Naive B cell (primary cell): ENCODE data around the gene GRB7. TPM values are rescaled to one million over a fixed set of nuclear protein-coding genes. Genes with fewer than 3 reads are reported as not detected.
A peak's percentile ranks its signal among the peaks of the same experiment; 100 is the strongest.
"Not testable (repeated sequence)": the region's sequence is repeated elsewhere in the genome, so short reads cannot be mapped to it uniquely, and the experiment has no call there.

Experiments used
- ATAC-seq, 2 donors: fragments of 150-1000 bp; cut with Tn5 transposase; 2 replicates each; pipeline ENCODE4 v1.10.0; 2021; ENCODE audit warnings: low read depth in 2 of 2, mild to moderate bottlenecking in 2 of 2, moderate library complexity in 2 of 2
- DNase-seq: peaks from one replicate; pipeline ENCODE4 v3.0.0; 2022
- H3K27ac Mint-ChIP-seq, 6 donors: one replicate each; pipeline ENCODE4 v1.8.0; 2020 to 2022; ENCODE audit warnings: mild to moderate bottlenecking in 6 of 6, mixed read lengths in 6 of 6, moderate library complexity in 5 of 6, inconsistent platforms in 2 of 6
- H3K27me3 Mint-ChIP-seq, 3 donors: one replicate each; pipeline ENCODE4 v1.8.0; 2021 to 2022; ENCODE audit warnings: mixed read lengths in 3 of 3, mild to moderate bottlenecking in 1 of 3
- H3K36me3 Mint-ChIP-seq, 2 donors: one replicate each; pipeline ENCODE4 v1.8.0; 2020 to 2022; ENCODE audit warnings: mixed read lengths in 2 of 2, inconsistent platforms in 1 of 2, mild to moderate bottlenecking in 1 of 2
- H3K4me1 Mint-ChIP-seq, 3 donors: one replicate each; pipeline ENCODE4 v1.8.0; 2020 to 2022; ENCODE audit warnings: mixed read lengths in 3 of 3, inconsistent platforms in 1 of 3, mild to moderate bottlenecking in 1 of 3, moderate library complexity in 1 of 3
- H3K4me3 Mint-ChIP-seq, 8 donors: one replicate each; pipeline ENCODE4 v1.8.0; 2020 to 2022; ENCODE audit warnings: mild to moderate bottlenecking in 8 of 8, mixed read lengths in 8 of 8, moderate library complexity in 8 of 8, inconsistent platforms in 2 of 8
- H3K9me3 Mint-ChIP-seq, 7 donors: one replicate each; pipeline ENCODE4 v1.8.0; 2020 to 2022; ENCODE audit warnings: mixed read lengths in 7 of 7, mild to moderate bottlenecking in 5 of 7, inconsistent platforms in 2 of 7, moderate library complexity in 1 of 7
- polyA plus RNA-seq, 6 donors: library from polyadenylated mRNA; unstranded; fragments of 300-500 nt; fragmentation: Illumina TruSeq; gene quantifications; one replicate each; pipeline ENCODE4 v1.2.3, GENCODE V29; 2021; ENCODE audit warnings: low read depth in 6 of 6

Gene GRB7
- polyA plus RNA-seq, 6 donors from 2014 or later: 0.23 to 0.65 (median 0.29) TPM; not detected in 3

- ATAC-seq: no peak
- no peak for DNase-seq
- Mint-ChIP-seq H3K4me3 (no peak overlapping the region), H3K27ac (no peak overlapping the region), H3K4me1 (peaks cover under 1 to 6% (median under 1%) of the 10 kb centered on the region in 3 donors), H3K36me3 (no peaks in the 10 kb centered on the region), H3K9me3 (no peaks in the 10 kb centered on the region), H3K27me3 (no peaks in the 10 kb centered on the region)
Observed at GRCh38 chr17:39714234-39714633, 23.5 kb upstream of the GRB7 start.

GRCh38 chr17:39715375-39716072, 22.2 kb upstream of the GRB7 start:
- Mint-ChIP-seq H3K4me1 (peaks cover 0 to 6% (median 4%) of the 10 kb centered on the region in 3 donors), H3K4me3 (no peak overlapping the region), H3K27ac (no peak overlapping the region), H3K27me3 (no peaks in the 10 kb centered on the region), H3K36me3 (no peaks in the 10 kb centered on the region), H3K9me3 (no peaks in the 10 kb centered on the region)
- DNase-seq: no peak
- ATAC-seq: no peak

- ATAC-seq: no peak
- Mint-ChIP-seq H3K36me3 (no peaks in the 10 kb centered on the region), H3K4me3 (no peak overlapping the region), H3K27me3 (no peaks in the 10 kb centered on the region), H3K27ac (no peak overlapping the region), H3K9me3 (no peaks in the 10 kb centered on the region), H3K4me1 (peaks cover 0 to 6% (median 4%) of the 10 kb centered on the region in 3 donors)
- DNase-seq: no peak
Observed at GRCh38 chr17:39716073-39716818, 21.5 kb upstream of the GRB7 start.

DNA sequence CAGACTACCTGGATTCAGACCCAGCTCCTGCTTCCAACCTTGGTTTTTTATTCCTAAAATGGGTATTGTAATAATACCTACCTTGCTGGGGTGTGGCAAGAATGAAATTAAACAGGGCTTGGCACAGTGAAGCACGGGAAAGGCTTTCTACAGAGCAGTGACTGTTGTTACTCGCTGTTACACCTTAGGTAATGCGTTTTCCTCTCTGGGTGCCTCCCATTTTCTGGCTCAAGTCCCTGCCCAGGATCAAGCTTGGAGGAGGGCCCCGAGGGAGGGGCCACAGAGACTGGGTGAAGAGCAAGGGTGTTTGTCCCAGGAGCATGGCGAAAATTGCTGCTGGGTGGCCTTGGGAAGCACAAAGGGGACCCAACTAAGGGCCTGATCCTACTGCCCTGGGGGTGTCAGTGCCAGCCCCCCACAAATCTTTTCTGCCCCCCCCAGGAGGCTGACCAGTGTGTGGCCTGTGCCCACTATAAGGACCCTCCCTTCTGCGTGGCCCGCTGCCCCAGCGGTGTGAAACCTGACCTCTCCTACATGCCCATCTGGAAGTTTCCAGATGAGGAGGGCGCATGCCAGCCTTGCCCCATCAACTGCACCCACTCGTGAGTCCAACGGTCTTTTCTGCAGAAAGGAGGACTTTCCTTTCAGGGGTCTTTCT, 20.7 kb upstream of the GRB7 start:
- ATAC-seq (no peak), DNase-seq (no peak)
- H3K36me3 Mint-ChIP-seq: no peaks in the 10 kb centered on the region
- no peaks in the 10 kb centered on the region for H3K27me3 Mint-ChIP-seq
- H3K4me3 Mint-ChIP-seq: no peak overlapping the region
- peak overlapping the region in 1 of 6 donors; percentile 62 for H3K27ac Mint-ChIP-seq
- no peaks in the 10 kb centered on the region for H3K9me3 Mint-ChIP-seq
- H3K4me1 Mint-ChIP-seq: peaks cover 0 to 6% (median 4%) of the 10 kb centered on the region in 3 donors

DNA sequence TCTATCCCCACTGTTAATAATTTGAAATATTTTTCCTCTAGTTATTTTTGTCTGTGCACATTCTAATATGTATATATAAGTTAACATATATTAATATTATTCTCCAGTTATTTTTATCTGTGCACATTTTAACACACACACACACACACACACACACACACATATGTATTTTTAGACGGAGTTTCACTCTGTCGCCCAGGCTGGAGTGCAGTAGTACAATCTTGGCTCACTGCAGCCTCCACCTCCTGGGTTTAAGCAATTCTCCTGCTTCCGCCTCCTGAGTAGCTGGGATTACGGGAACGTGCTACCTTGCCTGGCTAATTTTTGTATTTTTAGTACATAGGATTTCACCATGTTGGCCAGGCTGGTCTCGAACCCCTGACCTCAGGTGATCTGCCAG, 20.1 kb upstream of the GRB7 start:
- Mint-ChIP-seq H3K4me3 (no peak overlapping the region), H3K4me1 (peaks cover 0 to 6% (median 4%) of the 10 kb centered on the region in 3 donors), H3K27ac (no peak overlapping the region), H3K9me3 (no peaks in the 10 kb centered on the region), H3K36me3 (no peaks in the 10 kb centered on the region), H3K27me3 (no peaks in the 10 kb centered on the region)
- DNase-seq (no peak), ATAC-seq (no peak)

- Mint-ChIP-seq H3K27ac (peak overlapping the region in 1 of 6 donors; percentile 51), H3K9me3 (no peaks in the 10 kb centered on the region), H3K27me3 (no peaks in the 10 kb centered on the region), H3K4me1 (peaks cover 0 to 6% (median 4%) of the 10 kb centered on the region in 3 donors), H3K4me3 (no peak overlapping the region), H3K36me3 (no peaks in the 10 kb centered on the region)
- no peak for ATAC-seq
- DNase-seq: no peak
Observed at GRCh38 chr17:39719563-39720355, 18.0 kb upstream of the GRB7 start.

GRCh38 chr17:39722104-39722503, 15.6 kb upstream of the GRB7 start:
- Mint-ChIP-seq H3K9me3 (no peaks in the 10 kb centered on the region), H3K36me3 (no peaks in the 10 kb centered on the region), H3K4me3 (no peak overlapping the region), H3K4me1 (peaks cover 15 to 17% (median 17%) of the 10 kb centered on the region in 3 donors), H3K27ac (no peak overlapping the region), H3K27me3 (no peaks in the 10 kb centered on the region)
- DNase-seq (no peak), ATAC-seq (no peak)

DNA sequence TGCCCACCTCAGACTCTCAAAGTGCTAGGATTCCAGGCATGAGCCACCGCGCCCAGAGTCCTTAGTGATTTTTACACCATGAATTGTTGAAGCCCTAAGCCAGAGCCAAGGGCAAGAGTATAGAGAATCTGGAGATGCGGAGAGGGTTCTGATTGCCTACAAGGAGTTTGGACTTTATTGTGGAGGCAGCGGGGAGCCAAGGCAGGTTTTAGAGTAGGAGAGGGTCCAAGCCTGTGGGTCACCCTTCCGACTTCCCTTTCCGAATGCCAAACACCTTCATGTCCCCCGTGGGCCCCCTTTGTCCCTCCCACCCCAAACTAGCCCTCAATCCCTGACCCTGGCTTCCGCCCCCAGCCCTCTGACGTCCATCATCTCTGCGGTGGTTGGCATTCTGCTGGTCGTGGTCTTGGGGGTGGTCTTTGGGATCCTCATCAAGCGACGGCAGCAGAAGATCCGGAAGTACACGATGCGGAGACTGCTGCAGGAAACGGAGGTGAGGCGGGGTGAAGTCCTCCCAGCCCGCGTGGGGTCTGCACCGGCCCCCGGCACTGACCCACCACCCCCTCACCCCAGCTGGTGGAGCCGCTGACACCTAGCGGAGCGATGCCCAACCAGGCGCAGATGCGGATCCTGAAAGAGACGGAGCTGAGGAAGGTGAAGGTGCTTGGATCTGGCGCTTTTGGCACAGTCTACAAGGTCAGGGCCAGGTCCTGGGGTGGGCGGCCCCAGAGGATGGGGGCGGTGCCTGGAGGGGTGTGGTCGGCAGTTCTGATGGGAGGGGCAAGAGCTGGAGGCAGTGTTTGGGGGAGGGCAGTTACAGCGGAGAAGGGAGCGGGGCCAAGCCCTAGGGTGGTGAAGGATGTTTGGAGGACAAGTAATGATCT, 14.5 kb upstream of the GRB7 start:
- ATAC-seq: peak in 1 of 2 donors; percentile 20
- no peak for DNase-seq
- peak overlapping the region in 1 of 6 donors; percentile 44 for H3K27ac Mint-ChIP-seq

DNA sequence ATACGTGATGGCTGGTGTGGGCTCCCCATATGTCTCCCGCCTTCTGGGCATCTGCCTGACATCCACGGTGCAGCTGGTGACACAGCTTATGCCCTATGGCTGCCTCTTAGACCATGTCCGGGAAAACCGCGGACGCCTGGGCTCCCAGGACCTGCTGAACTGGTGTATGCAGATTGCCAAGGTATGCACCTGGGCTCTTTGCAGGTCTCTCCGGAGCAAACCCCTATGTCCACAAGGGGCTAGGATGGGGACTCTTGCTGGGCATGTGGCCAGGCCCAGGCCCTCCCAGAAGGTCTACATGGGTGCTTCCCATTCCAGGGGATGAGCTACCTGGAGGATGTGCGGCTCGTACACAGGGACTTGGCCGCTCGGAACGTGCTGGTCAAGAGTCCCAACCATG, 13.0 kb upstream of the GRB7 start:
- H3K27me3 Mint-ChIP-seq: no peaks in the 10 kb centered on the region
- H3K4me3 Mint-ChIP-seq: no peak overlapping the region
- no peaks in the 10 kb centered on the region for H3K9me3 Mint-ChIP-seq
- ATAC-seq (no peak), DNase-seq (no peak)
- H3K36me3 Mint-ChIP-seq: peaks cover 0 to 5% of the 10 kb centered on the region in 2 donors
- peaks cover 29 to 39% (median 37%) of the 10 kb centered on the region in 3 donors for H3K4me1 Mint-ChIP-seq
- H3K27ac Mint-ChIP-seq: no peak overlapping the region

More for the DNA sequence above, 14.5 kb upstream of the GRB7 start:
- no peaks in the 10 kb centered on the region for H3K9me3 Mint-ChIP-seq
- H3K4me3 Mint-ChIP-seq: no peak overlapping the region
- H3K36me3 Mint-ChIP-seq: peaks cover 0 to 1% of the 10 kb centered on the region in 2 donors
- peaks cover 15 to 25% (median 24%) of the 10 kb centered on the region in 3 donors for H3K4me1 Mint-ChIP-seq
- H3K27me3 Mint-ChIP-seq: no peaks in the 10 kb centered on the region

DNA sequence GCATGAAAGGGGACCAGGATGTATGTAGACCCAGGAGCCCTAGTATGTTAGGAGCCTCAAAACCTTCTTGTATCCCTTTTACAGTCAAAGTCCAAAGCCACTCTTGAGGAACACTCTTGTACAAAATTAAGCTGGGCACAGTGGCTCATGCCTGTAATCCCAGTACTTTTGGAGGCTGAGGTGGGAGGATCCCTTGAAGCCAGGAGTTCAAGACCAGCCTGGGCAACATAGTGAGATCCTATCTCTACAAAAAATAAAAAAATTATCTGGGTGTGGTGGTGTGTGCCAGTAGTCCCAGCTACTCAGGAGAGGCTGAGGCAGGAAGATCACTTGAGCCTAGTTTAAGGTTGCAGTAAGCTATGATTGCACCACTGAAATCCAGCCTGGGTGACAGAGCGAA, 11.8 kb upstream of the GRB7 start:
- not testable (repeated sequence) for H3K9me3 Mint-ChIP-seq, H3K36me3 Mint-ChIP-seq, DNase-seq, H3K27me3 Mint-ChIP-seq, ATAC-seq
- H3K4me3 Mint-ChIP-seq: peak overlapping the region in 2 of 8 donors; percentile 16 to 34
- H3K4me1 Mint-ChIP-seq: peaks cover 28 to 40% (median 37%) of the 10 kb centered on the region in 3 donors
- H3K27ac Mint-ChIP-seq: peak overlapping the region in 3 of 6 donors; percentile 2 to 66 (median 27)

GRCh38 chr17:39726617-39727016, 11.1 kb upstream of the GRB7 start:
- H3K36me3 Mint-ChIP-seq: peaks cover 0 to 5% of the 10 kb centered on the region in 2 donors
- H3K4me3 Mint-ChIP-seq: no peak overlapping the region
- H3K4me1 Mint-ChIP-seq: peaks cover 28 to 45% (median 37%) of the 10 kb centered on the region in 3 donors
- H3K27ac Mint-ChIP-seq: peak overlapping the region in 2 of 6 donors; percentile 23 to 28
- H3K9me3 Mint-ChIP-seq: peaks cover 0 to 2% (median 0%) of the 10 kb centered on the region in 7 donors
- DNase-seq (no peak), ATAC-seq (no peak)
- H3K27me3 Mint-ChIP-seq: no peaks in the 10 kb centered on the region

- Mint-ChIP-seq H3K4me1 (peaks cover 28 to 45% (median 37%) of the 10 kb centered on the region in 3 donors), H3K27ac (no peak overlapping the region), H3K27me3 (no peaks in the 10 kb centered on the region), H3K36me3 (peaks cover 0 to 5% of the 10 kb centered on the region in 2 donors), H3K4me3 (peak overlapping the region in 1 of 8 donors; percentile 15), H3K9me3 (peaks cover 0 to 2% (median 0%) of the 10 kb centered on the region in 7 donors)
- no peak for ATAC-seq
- DNase-seq: no peak
Observed at GRCh38 chr17:39727556-39727955, 10.2 kb upstream of the GRB7 start.
